Urothelium cell line (cell line): ENCODE data around the gene TFEB.

Experiments
- DNase-seq: peaks from one replicate; pipeline ENCODE4 v3.0.0; 2011; ENCODE audit warnings: low spot score, mixed read lengths
- FAIRE-seq: peaks from 2 replicates; lab custom pipeline; 2011; peaks lifted over from hg19 to GRCh38; lab: Jason Lieb, UNC

Gene TFEB

DNA sequence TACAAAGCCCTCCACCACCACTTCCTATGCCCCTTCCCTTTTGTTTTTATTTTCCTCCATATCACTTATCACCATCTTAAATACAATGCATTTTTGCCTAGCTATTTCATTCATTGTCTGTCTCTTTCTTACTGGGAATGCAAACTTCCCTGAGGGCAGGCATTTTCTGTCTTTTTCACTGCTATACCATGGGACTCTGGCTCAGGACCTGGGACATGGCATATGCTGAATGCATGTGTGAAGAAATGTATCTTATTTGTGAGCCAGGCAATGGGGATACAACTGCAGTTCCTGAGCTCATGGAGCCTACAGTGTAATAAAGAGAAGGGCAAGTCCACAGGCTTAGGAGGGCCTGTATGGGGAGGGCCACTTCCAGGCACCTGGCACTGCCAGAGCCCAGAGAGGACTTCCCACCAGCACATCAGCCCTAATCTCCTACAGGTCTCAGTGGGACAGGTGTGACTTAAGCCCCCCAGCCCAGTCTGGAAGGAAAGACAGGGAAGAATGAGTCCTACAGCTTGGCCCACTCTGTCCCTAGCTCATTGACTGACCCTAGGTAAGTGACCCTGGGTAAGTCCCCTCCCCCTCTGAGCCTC, 43.2 kb downstream of the TFEB start:
- FAIRE-seq (no peak), DNase-seq (no peak)

DNA sequence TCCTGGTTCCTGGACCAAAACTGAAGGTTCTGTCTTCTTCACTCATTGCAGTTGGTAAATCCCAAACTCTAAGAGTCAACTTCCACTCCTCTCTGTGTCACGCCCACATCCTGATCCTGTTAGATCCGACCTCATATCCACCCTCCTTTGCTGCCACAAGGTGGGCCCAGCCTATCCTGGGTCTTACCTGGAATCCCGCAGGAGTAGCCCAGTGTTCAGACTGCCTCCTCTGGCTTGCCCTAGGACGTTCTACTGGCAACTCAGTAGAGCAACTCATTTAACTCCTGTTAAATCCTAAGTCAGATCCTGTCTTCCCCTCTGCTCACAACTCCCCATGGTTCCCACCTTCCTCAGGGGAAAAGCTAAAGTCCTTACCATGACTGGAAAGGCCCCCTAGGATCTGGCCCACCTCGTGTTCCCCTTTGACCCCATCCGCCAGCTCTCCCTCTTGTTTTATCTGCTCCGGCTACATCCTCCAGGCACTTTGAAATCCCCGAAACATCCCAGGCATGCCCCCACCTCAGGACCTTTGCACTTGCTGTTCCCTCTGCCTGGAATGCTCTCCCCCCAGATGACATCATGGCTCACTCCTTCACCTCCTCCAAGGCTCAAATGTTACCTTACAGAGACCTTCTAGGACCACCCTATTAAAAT, 43.9 kb downstream of the TFEB start:
- no peak for FAIRE-seq
- DNase-seq = no peak

DNA sequence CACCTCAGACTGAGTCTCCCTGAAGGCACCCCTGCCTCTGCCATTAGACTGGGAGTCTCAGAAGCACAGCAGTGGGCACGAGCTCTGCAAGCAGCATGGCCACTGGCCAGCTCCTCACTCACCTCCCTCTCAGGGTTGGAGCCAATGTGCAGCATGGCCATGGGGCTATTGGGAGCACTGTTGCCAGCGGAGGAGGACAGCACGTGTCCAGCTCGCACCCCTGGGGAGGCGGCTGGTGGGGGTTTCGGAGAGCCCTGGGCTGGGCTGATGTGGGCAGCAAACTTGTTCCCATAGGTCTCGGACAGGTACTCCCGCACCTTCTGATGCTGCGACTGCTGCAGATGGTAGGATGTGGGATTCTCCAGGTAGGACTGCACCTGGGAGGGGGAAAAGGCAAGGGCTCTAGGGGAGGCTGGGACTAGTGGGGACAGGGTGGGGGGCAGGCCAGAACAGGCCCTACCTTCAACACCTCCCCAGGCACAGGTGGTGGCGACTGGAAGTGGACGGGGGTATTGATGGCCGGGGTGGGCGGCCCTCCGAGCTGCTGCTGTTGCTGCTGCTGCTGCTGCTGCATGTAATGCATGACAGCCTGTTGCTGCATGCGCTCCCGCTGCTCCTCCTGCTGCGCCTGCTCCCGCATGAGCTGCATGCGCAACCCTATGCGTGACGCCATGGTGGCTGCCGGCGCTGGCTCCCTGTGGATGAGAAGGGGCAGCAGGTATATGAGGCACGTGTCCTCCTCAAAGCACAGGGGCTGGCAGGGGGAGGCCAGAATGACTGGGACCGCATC, 44.7 kb downstream of the TFEB start:
- DNase-seq (no peak), FAIRE-seq (no peak)

DNA sequence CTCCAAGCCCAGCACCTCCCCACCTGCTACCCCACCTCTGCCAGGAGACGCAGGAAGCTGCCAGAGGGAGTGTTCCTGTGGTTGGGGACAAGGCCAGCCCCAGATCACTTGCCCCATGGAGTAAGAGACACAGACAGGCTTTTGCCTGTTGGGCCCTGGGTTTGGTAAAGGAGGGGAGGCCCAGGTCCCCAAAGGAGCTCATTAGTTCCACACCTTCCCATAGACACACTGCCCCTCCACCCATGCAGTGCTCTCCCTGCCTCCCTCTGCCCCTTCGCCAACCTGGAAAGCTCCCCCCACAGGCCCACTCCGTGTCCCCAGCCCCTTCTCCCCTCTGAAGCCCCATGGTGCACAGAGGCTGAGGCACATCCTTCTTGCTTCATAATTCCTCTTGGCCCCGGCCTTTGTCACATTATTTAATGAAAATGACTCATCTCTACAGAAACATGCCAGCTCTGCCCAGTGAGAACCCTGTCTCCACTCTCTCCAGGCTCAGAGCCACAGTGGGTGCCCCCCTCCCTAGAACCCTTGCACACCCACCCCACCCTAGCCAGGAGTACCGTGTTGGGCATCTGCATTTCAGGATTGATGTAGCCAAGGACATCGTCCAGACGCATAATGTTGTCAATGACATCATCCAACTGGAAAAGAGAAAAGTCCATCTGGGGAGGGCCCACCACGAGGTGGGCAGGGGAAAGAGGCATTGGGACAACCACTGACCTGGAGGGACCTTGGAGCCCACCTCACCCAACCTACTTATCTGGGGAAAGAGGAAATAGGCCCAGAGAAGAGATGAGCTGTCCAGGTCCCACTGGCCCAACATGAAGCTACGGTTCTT, 46.0 kb downstream of the TFEB start:
- FAIRE-seq = no peak

DNA sequence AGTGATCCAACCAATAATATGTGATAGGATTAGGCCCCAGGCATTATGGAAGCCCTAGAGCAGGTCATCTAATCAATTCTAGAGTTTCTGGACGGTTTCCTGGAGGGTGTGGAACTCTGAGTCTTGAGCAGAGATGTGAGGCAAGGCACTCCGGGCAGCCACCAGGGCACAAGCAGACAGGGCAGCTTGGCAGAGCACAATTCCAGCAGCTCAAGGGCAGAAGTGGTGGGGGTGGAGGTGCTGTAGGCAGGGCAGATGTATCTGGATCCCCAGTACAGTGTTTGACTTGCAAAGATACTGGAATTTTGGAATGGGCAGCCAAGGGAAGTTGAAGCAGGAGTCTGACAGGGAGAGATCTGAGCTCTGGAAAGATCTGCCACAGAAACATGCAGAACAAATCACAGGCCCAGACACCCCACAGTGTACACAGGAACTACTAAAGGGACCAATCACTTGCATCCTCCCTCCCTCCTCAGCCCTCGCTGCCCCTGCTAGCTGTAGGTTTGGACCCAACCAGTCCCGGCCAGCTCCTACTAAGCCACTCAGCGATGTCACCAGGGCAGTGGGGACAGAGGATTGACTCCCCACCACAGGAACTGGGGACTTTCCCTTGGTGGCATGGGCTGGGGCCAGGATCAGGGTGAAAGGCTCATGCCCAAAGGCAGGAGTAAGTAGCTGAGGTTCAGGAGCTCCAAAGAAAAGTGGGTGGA, 47.0 kb downstream of the TFEB start:
- FAIRE-seq (no peak), DNase-seq (no peak)

More for the DNA sequence above, 46.0 kb downstream of the TFEB start:
- no peak for DNase-seq

DNA sequence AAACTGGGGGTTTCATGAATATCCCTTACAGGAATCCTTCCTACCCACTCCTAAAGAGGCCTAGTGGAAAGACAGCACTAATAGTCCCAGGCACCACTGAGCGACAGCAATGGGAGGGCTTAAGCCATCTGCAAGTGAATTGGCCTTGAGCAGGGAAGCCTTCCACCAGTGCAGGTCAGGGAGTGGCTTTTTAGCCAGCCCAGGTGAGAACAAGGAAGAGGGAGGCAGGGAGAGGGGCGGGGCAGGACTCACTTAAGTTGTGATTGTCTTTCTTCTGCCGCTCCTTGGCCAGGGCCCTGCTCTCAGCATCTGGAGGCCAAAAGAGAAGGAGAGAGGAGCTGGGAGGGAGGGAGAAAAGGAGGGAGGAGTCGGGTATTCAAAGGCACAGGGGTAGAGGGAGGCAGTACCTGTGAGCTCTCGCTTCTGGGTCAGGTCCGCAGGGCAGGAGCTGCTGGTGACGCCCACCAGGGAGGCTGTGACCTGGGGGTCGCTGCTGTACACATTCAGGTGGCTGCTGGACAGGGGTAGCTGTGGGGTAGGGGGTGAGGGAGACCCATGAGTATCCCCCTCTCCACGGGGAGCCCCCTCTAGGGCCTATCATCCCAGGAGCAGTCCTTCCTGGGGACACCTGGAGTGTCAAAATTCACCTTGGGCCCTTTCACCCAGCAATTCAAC, 47.8 kb downstream of the TFEB start:
- FAIRE-seq (no peak), DNase-seq (no peak)

DNA sequence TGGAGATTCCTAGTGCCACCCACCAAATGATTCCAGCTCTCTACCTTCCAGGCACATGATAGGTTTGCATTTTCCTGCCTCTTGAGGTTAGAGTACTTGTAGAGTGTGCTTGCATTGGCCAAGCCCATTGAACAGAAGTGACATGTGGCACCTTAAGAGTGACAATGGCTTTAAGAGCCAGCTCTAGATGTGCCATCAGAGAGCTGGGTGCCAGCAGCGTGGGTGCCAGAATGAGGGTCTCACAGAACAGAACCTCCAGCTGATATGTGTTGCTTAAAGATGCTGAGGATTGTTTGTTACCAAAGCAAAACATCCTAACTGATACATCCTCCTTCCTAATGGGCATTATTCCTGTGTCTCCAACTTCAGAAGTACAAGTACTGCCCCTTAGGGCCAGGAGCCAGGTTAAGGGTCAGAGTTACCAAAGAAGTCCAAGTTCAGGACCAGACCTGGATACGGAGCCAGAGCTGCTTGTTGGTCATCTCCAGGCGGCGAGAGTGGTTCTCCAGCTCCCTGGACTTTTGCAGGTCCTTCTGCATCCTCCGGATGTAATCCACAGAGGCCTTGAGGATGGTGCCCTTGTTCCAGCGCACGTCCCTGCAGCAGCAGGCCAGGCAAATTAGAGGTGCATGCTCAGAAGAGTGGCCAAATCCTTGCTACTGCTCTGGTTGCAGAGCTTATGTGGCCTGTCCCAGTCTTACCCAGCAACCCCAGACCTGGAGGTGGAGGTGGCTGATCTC, 49.6 kb downstream of the TFEB start:
- no peak for FAIRE-seq
- DNase-seq = no peak

DNA sequence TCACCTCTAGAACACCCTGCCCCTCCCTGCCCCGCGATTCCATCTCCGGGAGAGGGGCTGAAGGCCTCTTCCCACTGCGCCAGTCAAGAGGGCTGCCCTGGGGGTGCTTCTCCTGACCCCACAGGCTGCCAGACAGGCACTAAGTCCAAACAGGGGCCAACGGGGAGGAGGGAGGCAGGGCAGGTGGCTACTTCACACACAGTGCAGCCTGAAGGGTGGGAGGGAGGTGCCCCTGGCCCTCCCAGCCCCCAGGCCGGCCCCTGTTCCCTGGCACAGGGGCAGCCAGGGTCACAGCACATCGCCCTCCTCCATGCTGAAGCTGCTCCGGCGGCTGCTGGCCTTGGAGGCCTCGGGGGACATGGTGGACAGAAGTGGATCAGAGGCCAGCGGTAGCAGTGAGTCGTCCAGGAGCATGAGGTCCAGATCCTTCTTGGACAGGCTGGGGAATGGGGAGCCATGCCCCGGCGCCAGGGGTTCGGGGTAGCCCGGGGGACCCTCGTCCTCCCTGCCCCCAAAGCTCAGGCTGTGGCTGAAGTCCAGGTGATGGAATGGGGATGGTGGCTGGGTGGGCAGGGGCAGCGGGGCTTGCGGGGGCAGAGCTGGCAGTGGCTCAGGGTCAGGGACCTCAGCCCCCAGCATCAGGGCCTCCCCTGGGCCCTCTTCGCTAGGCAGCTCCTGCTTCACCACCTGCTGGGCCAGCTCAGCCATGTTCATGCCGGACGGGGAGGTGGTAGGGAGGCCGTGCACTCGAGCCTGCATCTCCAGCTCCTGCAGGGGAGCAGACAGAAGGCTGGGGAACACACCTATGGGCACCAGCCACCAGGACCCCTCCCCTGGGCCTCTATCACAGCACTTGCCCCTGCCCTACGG, 50.9 kb downstream of the TFEB start:
- no peak for DNase-seq
- FAIRE-seq = no peak

DNA sequence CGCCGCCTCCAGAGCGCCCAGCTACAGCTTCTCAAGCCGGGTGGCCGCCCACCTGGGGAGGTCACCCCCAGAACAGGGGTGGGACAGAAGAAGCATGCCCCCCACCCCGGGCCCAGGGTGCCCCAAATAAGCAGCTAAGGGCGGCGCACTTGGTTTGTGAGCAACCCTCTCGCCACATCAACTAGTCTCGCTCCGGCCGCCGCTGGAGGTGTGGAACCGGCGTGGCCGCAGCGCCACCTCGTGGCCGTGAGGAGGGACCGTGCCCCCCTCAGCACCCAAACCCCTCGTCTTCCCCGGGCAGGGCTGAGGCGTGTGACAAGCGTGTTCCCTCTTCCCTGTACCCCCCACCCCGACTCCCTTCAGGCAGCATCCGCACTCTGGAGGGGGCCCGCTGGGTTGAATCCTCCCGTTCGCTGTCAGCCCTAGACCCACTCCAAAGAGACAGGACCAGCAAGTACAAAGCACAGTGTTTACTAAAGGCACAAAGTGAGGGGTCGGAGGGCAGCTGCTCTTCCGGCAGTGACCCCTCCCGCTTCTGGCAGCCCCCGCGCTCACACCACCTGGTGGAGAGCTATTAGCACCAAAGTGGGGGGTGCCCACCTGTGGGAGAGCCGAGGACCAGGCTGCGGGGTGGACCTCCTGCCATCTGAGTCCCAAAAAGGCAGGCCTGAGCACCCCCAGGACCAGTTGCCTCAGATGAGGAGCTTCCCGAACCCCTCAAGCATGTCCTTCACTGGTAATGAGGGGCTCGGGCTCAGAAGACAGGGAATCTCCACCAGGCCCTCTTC, 51.7 kb downstream of the TFEB start:
- FAIRE-seq (peak; percentile 93), DNase-seq (peak; percentile 89)

DNA sequence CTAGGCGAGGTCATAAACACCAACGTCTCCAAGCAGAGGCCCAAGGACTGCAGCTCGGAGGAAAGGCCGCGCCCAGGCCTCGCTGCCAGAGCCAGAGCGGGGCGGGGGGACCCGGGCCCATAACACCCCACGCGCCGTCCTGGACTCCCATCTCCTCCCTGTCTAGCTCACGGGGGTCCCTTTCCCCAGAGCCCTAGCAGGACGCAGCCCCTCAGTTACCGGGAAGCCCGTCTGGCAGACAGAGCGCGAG, 52.2 kb downstream of the TFEB start:
- FAIRE-seq (no peak), DNase-seq (no peak)

DNA sequence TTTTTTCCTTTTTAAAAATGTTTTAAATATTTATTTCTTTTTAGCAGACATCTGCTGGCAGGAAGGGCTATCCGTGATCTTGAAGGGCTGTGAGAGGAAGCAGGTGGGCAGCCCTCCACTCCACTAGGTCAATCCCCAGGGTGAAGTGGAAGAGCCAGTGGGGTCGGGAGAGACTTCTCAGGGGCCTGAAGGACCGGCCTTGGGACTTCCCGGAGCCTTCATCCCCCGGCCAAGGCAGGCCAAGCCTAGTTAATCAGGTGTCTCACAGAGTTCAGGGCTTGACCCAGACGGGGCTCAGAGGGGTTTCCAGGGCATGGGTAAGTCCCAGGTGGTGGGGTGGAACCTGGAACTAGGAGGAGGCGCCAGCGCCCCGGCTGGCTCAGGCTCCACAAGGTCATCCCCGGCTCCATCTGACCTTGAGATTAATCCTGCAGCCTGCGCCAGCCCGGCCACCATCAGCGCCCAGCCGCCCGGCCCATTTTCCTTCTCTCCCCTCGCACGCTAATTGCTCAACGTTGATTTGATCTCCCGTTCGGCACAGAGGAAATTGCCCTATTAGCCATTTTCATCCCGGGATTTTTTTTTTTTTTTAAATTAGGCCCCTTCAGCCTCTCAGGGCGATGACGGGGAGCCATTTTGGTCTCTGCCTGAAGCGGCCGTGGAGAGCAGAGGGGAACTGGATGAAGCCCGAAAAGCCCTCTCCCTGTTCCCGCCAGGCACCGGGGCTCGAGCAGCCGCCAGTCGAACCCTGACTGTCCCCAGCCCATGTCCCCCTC, 52.7 kb downstream of the TFEB start:
- DNase-seq = no peak
- no peak for FAIRE-seq

DNA sequence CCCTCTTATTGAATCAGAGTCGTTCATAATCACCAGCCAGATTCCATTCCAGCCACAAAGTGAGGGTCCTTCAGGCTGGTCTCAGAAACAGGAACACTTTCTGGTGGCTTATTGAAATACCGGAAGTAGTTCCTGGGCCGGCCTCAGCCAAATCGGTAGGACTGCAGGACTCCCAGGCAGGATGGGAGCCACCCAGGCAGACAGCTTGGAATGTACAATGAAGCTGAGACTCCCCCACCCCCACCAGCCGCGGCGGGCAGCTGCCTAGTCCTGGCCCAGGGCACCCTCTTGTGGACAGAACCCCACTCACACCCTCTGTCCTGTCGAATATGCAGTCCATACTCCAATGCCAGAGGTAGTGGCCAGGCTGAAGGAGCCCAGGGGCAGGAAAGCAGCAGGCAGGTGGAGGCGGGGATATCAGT, 53.3 kb downstream of the TFEB start:
- FAIRE-seq = peak; percentile 92

DNA sequence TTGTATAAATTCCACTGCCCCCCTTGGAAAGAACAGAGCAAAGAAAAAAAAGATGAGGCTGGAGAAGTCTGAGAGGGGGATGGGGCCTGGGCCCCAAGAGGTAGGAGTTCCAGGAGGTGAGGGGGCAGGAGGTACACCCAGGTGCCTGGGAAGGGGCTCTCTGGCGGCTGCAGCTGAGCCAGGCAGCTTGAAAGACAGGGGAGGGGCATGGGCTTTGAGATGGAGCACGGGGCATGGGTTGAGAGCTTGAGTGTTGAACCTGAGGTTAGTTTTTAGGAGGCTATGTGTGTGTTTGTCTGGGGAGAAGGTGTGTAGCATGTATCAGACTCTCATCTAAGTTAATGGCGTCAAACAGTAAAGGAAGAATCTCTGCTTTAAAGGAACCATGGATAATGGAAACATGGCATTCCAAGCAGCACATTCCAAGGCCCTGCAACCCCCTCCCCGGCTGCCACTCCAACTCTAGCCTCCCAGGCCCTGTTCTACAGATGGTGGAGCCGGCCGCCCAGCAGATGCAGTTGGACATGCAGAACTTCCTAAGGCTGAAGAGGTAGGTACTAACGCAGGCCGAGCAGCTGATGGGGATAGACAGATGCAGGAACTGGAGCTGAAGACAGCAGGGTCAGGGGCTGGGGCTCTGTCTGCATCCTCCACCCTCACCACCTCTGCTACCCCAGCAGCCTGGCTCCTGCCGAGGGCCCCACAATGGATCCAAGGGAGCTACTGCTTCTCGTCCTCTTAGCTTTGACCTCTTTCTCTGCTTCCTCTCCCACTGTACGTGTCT, 55.0 kb downstream of the TFEB start:
- no peak for DNase-seq

More for the DNA sequence above, 53.3 kb downstream of the TFEB start:
- DNase-seq = peak; percentile 96

DNA sequence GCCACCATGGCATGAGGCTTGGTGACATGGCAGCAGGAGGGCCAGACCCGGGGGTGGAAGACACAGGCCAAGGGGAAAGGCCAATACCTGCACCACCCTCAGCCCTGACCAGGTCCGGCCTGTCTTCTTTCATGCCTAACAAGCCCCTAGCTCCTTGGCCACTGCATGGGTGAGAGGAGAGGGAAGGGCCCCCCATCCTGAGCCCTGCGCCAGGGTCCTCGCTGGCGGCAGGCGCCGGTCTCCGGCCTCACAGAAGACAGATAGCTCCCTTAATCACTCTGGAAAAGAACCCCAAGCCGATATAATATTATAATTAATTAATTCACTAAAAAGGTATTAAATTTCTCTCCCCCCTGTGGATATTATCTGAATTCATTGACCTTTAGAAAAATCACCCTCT, 55.7 kb downstream of the TFEB start:
- no peak for DNase-seq
- no peak for FAIRE-seq

More for the DNA sequence above, 55.0 kb downstream of the TFEB start:
- FAIRE-seq = no peak

DNA sequence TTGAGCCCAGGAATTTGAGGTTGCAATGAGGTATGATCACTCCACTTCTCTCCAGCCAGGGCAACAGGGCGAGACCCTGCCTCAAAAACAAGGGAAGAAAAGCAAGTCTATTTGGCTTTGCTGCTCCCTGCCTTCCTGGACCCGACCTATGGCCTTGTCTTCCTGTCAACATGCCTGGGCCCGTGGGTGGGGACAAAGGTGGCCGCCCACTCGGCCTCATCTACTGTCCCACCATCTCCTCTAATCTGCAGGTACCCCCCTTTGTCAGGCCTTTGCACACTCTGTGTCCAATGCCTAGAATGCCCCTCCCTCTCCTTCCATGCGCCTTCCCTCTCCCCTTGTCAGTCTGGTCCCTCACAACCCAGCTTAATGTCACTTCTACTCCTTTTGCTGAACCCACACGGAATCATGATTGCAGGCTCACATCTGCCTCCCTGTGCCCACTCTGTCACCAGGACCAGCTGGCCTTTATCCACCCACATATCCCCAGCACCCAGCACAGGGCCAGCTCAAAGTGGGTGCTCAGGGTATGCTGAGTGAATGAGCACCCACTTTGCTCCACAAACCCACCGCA, 56.8 kb downstream of the TFEB start:
- FAIRE-seq (no peak), DNase-seq (no peak)
